GM19328 (cell line): Measurements from ENCODE around the gene TTC31.

Experiments
- ATAC-seq: cut with Tn5 transposase; IDR thresholded peaks from one replicate; pipeline ENCODE4 v1.9.1; 2021; ENCODE audit warnings: mild to moderate bottlenecking, moderate library complexity; ENCODE audit not compliant: unreplicated experiment

Gene TTC31

GRCh38 chr2:74524955-74525716, 42.3 kb downstream of the TTC31 start:
- no peak for ATAC-seq

- ATAC-seq, result no peak
Measured at GRCh38 chr2:74525717-74526648, 43.1 kb downstream of the TTC31 start, which contains the start of gene DQX1. TSS of gene DQX1 (minus strand) at chr2:74526231. CDS start at chr2:74525729, 502 bp downstream.

GRCh38 chr2:74526649-74527230, 43.9 kb downstream of the TTC31 start:
- ATAC-seq, result no peak

- no peak for ATAC-seq
Measured at GRCh38 chr2:74527741-74528140, 44.9 kb downstream of the TTC31 start.

GRCh38 chr2:74528600-74529356, 45.9 kb downstream of the TTC31 start:
- no peak for ATAC-seq

- ATAC-seq, result peak; percentile 83
Measured at GRCh38 chr2:74529357-74530238, 46.7 kb downstream of the TTC31 start, which contains the start of the genes AUP1 and HTRA2. TSS of gene AUP1 (minus strand) at chr2:74529706. CDS start at chr2:74529629, 77 bp downstream. TSS of gene HTRA2 (plus strand) at chr2:74529933. CDS start at chr2:74530007, 74 bp downstream.

GRCh38 chr2:74530239-74531187, 47.6 kb downstream of the TTC31 start:
- ATAC-seq, result no peak

- ATAC-seq, result no peak
Measured at GRCh38 chr2:74531666-74532065, 48.8 kb downstream of the TTC31 start.

GRCh38 chr2:74532222-74532621, 49.3 kb downstream of the TTC31 start:
- ATAC-seq, result no peak

- no peak for ATAC-seq
Measured at GRCh38 chr2:74533464-74533863, 50.6 kb downstream of the TTC31 start.

- no peak for ATAC-seq
Measured at GRCh38 chr2:74534411-74534810, 51.5 kb downstream of the TTC31 start.

GRCh38 chr2:74535440-74535965, 52.6 kb downstream of the TTC31 start:
- no peak for ATAC-seq

- ATAC-seq, result no peak
Measured at GRCh38 chr2:74536166-74536950, 53.5 kb downstream of the TTC31 start.

GRCh38 chr2:74537140-74537539, 54.3 kb downstream of the TTC31 start:
- no peak for ATAC-seq

- no peak for ATAC-seq
Measured at GRCh38 chr2:74538881-74539339, 56.0 kb downstream of the TTC31 start.

GRCh38 chr2:74540291-74540690, 57.4 kb downstream of the TTC31 start:
- no peak for ATAC-seq

- ATAC-seq, result no peak
Measured at GRCh38 chr2:74542978-74543377, 60.1 kb downstream of the TTC31 start.
